Liver (tissue), 9 donors: ENCODE results near the gene OPHN1. TPM values are rescaled to one million over a fixed set of nuclear protein-coding genes. Genes with fewer than 3 reads are reported as not detected.

Source experiments
- DNase-seq: peaks from one replicate; pipeline ENCODE4 v3.0.0-alpha.2; 2017; ENCODE audit warnings: low spot score
- H3K27ac ChIP-seq, 2 donors: one replicate each; pipeline ENCODE4 v1.7.0; 2013; ENCODE audit warnings: inconsistent platforms in 2 of 2, low read length in 2 of 2, control low read depth in 1 of 2, low read depth in 1 of 2, mild to moderate bottlenecking in 1 of 2
- H3K27me3 ChIP-seq, 4 donors: one replicate each; pipeline versions ENCODE4 v1.6.1 to v1.7.0; 2013; ENCODE audit warnings: low read length in 3 of 4, inconsistent platforms in 1 of 4, mild to moderate bottlenecking in 1 of 4, moderate library complexity in 1 of 4; ENCODE audit not compliant: control insufficient read depth in 4 of 4, insufficient read depth in 4 of 4
- H3K36me3 ChIP-seq, 4 donors: one replicate each; pipeline versions ENCODE4 v1.6.1 to v1.7.0; 2013; ENCODE audit warnings: low read length in 3 of 4, mild to moderate bottlenecking in 3 of 4, low read depth in 1 of 4, moderate library complexity in 1 of 4; ENCODE audit not compliant: control insufficient read depth in 4 of 4, insufficient read depth in 3 of 4
- H3K4me1 ChIP-seq, 4 donors: one replicate each; pipeline versions ENCODE4 v1.6.1 to v1.7.0; 2013; ENCODE audit warnings: low read length in 3 of 4, mild to moderate bottlenecking in 3 of 4, moderate library complexity in 1 of 4; ENCODE audit not compliant: control insufficient read depth in 4 of 4, insufficient read depth in 4 of 4
- H3K4me3 ChIP-seq, 3 donors: one replicate each; pipeline versions ENCODE4 v1.6.1 to v1.7.0; 2013; ENCODE audit warnings: low read length in 3 of 3, control low read depth in 1 of 3, low read depth in 1 of 3, mild to moderate bottlenecking in 1 of 3
- H3K9ac ChIP-seq, 2 donors: one replicate each; pipeline ENCODE4 v1.7.0; 2013; ENCODE audit warnings: low read length in 2 of 2, mild to moderate bottlenecking in 2 of 2, moderate library complexity in 2 of 2, control low read depth in 1 of 2, low read depth in 1 of 2
- H3K9me3 ChIP-seq, 4 donors: one replicate each; pipeline versions ENCODE4 v1.6.1 to v1.7.0; 2013; ENCODE audit warnings: low read length in 3 of 4; ENCODE audit not compliant: control insufficient read depth in 4 of 4
- EGR1 ChIP-seq, 2 donors: IDR thresholded peaks; 2 replicates each; pipeline ENCODE4 v1.6.1; 2016 to 2018; ENCODE audit warnings: antibody characterized with exemption in 2 of 2, low read depth in 2 of 2
- FOXA1 ChIP-seq: IDR thresholded peaks from 2 replicates; pipeline ENCODE4 v1.6.1; 2016; ENCODE audit warnings: antibody characterized with exemption
- FOXA2 ChIP-seq: IDR thresholded peaks from 2 replicates; pipeline ENCODE4 v1.6.1; 2016; ENCODE audit warnings: antibody characterized with exemption
- GABPA ChIP-seq, 2 donors: IDR thresholded peaks in 1 of 2; conservative IDR thresholded peaks in 1 of 2; 2 replicates each; pipeline ENCODE4 v1.6.1; 2016; ENCODE audit warnings: antibody characterized with exemption in 2 of 2, mild to moderate bottlenecking in 1 of 2, moderate library complexity in 1 of 2
- HNF4A ChIP-seq, 2 donors: conservative IDR thresholded peaks; 2 replicates each; pipeline ENCODE4 v1.6.1; 2016; ENCODE audit warnings: antibody characterized with exemption in 2 of 2, mild to moderate bottlenecking in 2 of 2
- HNF4G ChIP-seq: IDR thresholded peaks from 2 replicates; pipeline ENCODE4 v1.6.1; 2016; ENCODE audit warnings: antibody characterized with exemption
- JUND ChIP-seq, 2 donors: IDR thresholded peaks; 2 replicates each; pipeline ENCODE4 v1.6.1; 2016; ENCODE audit warnings: antibody characterized with exemption in 2 of 2
- NR2F2 ChIP-seq: IDR thresholded peaks from 2 replicates; pipeline ENCODE4 v1.6.1; 2016; ENCODE audit warnings: antibody characterized with exemption
- RAD21 ChIP-seq, 2 donors: IDR thresholded peaks; 2 replicates each; pipeline ENCODE4 v1.6.1; 2016; ENCODE audit warnings: antibody characterized with exemption in 2 of 2, mild to moderate bottlenecking in 2 of 2
- RXRA ChIP-seq, 2 donors: IDR thresholded peaks; 2 replicates each; pipeline ENCODE4 v1.6.1; 2017 to 2018; ENCODE audit warnings: antibody characterized with exemption in 2 of 2, mild to moderate bottlenecking in 1 of 2
- SP1 ChIP-seq: IDR thresholded peaks from 2 replicates; pipeline ENCODE4 v1.6.1; 2018; ENCODE audit warnings: antibody characterized with exemption, mild to moderate bottlenecking
- WGBS: extraction: QIAGEN DNeasy Blood & Tissue Kit; methylation state at CpG from one replicate; pipeline ENCODE4 v1.1.7; 2013; 5-methylcytosine and 5-hydroxymethylcytosine counted together
- polyA plus RNA-seq, 2 donors: library from polyadenylated mRNA; stranded (reverse) in 1 of 2; unstranded in 1 of 2; fragments of 200-250 nt in 1 of 2; fragments of >200 nt in 1 of 2; fragmentation: Nextera tagmentation in 1 of 2; extraction: Ambion mirVana in 1 of 2; gene quantifications; one replicate each; pipeline versions ENCODE4 v1.2.1 to v1.2.3, GENCODE V29; 2013 to 2015
- total RNA-seq, 2 donors: library from RNA; depleted of rRNA; stranded (reverse); fragments of >200 nt; gene quantifications; one replicate each; pipeline ENCODE4 v1.2.3, GENCODE V29; 2014
- TF ChIP-seq, protein P1 (sequence below): IDR thresholded peaks from 2 replicates; pipeline ENCODE4 v1.6.1; 2016; ENCODE audit warnings: antibody characterized with exemption
- TF ChIP-seq, protein P2 (sequence below): fragments of 150-350 bp; IDR thresholded peaks from 2 replicates; pipeline ENCODE4 v1.5.1; 2017; ENCODE audit warnings: improper control_type of control experiment, low read depth, low read length; ENCODE audit not compliant: missing input control
- TF ChIP-seq, protein P3 (sequence below): IDR thresholded peaks from 2 replicates; pipeline ENCODE4 v1.6.1; 2016; ENCODE audit warnings: antibody characterized with exemption
- donor health status: healthy.
- donor health status: healthy.
- donor health status: healthy.
- donor health status: healthy.
- donor health status: healthy.

The OPHN1 gene
- total and polyA plus RNA-seq, 4 donors: 0.17 to 1.2 (median 0.60) TPM

DNA sequence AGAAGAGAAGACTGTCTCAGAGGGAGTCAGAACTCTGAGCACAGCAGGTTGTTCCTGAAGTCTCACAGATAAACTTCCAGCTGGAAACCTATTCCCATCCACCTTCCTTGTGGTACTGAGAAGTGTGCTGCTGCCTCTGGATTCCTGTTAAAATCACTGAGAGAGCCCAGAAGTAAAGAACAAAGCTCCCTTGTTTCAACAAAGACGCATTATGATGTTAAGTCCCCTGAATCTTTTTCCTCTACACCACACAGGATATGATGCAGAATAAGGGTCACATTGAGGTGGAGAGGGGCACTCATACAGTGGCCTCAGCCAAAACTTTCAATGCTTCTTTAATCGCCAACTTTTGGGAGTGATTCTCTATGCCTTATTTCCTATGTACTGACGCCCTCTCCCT lies 321.0 kb downstream of the OPHN1 start:
- Histone ChIP-seq H3K4me3 (no peak overlapping the region), H3K36me3 (no peaks in the 10 kb centered on the region), H3K27ac (no peak overlapping the region), H3K9me3 (no peaks in the 10 kb centered on the region), H3K9ac (no peak overlapping the region), H3K27me3 (no peaks in the 10 kb centered on the region), H3K4me1 (peaks cover 0 to 3% (median 0%) of the 10 kb centered on the region in 4 donors)
- 91% methylated on average over 3 of the region's 3 CpGs for WGBS
- no peak for TF ChIP-seq JUND (IDR thresholded peaks at IDR 0.05)
- TF ChIP-seq GABPA (IDR thresholded peaks at IDR 0.05 in 1 of 2, conservative IDR thresholded peaks at IDR 0.05 in 1 of 2): no peak
- no peak for TF ChIP-seq SP1
- TF ChIP-seq FOXA2: no peak
- TF ChIP-seq, protein P1, sequence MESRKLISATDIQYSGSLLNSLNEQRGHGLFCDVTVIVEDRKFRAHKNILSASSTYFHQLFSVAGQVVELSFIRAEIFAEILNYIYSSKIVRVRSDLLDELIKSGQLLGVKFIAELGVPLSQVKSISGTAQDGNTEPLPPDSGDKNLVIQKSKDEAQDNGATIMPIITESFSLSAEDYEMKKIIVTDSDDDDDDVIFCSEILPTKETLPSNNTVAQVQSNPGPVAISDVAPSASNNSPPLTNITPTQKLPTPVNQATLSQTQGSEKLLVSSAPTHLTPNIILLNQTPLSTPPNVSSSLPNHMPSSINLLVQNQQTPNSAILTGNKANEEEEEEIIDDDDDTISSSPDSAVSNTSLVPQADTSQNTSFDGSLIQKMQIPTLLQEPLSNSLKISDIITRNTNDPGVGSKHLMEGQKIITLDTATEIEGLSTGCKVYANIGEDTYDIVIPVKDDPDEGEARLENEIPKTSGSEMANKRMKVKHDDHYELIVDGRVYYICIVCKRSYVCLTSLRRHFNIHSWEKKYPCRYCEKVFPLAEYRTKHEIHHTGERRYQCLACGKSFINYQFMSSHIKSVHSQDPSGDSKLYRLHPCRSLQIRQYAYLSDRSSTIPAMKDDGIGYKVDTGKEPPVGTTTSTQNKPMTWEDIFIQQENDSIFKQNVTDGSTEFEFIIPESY: no peak
- no peak for TF ChIP-seq HNF4A (conservative IDR thresholded peaks at IDR 0.05)
- TF ChIP-seq RXRA (IDR thresholded peaks at IDR 0.05): no peak
- TF ChIP-seq RAD21 (IDR thresholded peaks at IDR 0.05): no peak
- TF ChIP-seq, protein P2, sequence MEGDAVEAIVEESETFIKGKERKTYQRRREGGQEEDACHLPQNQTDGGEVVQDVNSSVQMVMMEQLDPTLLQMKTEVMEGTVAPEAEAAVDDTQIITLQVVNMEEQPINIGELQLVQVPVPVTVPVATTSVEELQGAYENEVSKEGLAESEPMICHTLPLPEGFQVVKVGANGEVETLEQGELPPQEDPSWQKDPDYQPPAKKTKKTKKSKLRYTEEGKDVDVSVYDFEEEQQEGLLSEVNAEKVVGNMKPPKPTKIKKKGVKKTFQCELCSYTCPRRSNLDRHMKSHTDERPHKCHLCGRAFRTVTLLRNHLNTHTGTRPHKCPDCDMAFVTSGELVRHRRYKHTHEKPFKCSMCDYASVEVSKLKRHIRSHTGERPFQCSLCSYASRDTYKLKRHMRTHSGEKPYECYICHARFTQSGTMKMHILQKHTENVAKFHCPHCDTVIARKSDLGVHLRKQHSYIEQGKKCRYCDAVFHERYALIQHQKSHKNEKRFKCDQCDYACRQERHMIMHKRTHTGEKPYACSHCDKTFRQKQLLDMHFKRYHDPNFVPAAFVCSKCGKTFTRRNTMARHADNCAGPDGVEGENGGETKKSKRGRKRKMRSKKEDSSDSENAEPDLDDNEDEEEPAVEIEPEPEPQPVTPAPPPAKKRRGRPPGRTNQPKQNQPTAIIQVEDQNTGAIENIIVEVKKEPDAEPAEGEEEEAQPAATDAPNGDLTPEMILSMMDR: no peak
- TF ChIP-seq HNF4G: no peak
- TF ChIP-seq NR2F2: no peak
- no peak for TF ChIP-seq FOXA1
- TF ChIP-seq, protein P3, sequence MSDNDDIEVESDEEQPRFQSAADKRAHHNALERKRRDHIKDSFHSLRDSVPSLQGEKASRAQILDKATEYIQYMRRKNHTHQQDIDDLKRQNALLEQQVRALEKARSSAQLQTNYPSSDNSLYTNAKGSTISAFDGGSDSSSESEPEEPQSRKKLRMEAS: no peak
- no peak for DNase-seq

DNA sequence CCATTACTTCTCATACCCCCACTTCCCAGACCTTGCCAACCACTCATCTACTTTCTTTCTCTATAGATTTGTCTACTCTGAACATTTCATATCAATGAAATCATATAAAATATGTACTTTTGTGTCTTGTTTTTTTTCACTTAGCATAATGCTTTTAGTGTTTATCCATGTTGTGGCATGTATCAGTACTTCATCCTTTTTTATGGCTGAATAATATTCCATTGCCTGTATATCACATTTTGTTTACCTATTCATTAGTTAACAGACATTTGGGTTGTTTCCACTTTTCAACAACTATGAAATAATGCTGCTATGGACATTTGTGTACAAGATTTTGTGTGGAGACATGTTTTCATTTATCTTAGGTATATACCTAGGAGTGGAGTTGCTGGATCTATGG lies 324.1 kb downstream of the OPHN1 start:
- DNase-seq: no peak
- Histone ChIP-seq H3K4me1 (peaks cover 0 to 3% (median 0%) of the 10 kb centered on the region in 4 donors), H3K36me3 (no peaks in the 10 kb centered on the region), H3K9ac (no peak overlapping the region), H3K4me3 (no peak overlapping the region), H3K27me3 (no peaks in the 10 kb centered on the region), H3K9me3 (no peaks in the 10 kb centered on the region), H3K27ac (no peak overlapping the region)
- TF ChIP-seq, protein P2: no peak
- TF ChIP-seq EGR1 (IDR thresholded peaks at IDR 0.05; ENCODE audit: low read depth in 2 of 2): no peak
- TF ChIP-seq, protein P3: no peak
